GM12875 (cell line): Measurements from ENCODE around the gene SLC9A8.

Source experiments
- H3K4me3 ChIP-seq: one replicate; pipeline ENCODE4 v1.5.1; 2011; ENCODE audit warnings: low read depth, low read length, control low read depth
- TF ChIP-seq, protein P1 (sequence below): IDR thresholded peaks from 2 replicates; pipeline ENCODE4 v1.5.1; 2011; ENCODE audit warnings: low read depth, mild to moderate bottlenecking, control low read depth, inconsistent platforms, low read length, moderate library complexity, borderline replicate concordance; ENCODE audit not compliant: insufficient read depth

SLC9A8 gene

DNA sequence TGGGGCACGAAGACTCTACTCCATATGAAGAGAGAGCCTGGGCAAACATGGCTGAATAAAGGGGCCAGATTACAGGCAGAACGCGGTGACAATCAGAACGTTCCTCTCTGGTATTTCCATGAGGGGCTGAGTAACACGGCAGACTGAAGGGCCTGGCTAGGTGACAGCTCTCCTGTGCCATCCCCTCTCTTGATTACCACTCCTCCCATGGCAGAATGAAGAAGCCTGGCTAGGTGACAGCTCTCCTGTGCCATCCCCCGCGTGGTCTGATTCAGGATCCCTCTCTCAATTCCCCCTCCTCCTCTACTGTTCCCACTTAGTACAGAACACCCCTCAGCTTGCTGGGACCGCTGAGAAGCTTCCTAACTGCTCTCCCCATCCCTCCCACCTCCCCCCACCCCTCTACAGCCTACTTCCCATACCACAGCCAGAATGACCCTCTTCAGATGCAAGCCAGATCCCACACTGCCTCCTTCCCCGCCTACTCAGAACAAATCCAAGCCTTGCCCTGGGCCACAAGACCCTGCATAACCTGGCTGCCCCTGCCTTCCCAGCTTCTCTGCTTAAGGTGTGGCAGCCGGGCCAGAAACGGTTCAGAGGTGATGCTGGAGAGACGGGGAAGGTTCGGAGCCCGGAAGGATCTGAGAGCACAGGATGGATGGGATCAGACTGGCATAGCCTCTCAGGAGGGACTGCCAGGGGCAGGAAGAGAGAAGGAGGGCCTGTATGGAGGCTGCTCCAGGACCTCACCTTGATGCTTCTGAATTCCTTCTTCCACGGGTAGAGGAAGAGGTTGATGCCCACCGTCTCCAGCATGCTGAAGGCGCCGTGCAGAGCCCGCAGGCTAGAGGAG, 95.0 kb downstream of the SLC9A8 start:
- TF ChIP-seq, protein P1, sequence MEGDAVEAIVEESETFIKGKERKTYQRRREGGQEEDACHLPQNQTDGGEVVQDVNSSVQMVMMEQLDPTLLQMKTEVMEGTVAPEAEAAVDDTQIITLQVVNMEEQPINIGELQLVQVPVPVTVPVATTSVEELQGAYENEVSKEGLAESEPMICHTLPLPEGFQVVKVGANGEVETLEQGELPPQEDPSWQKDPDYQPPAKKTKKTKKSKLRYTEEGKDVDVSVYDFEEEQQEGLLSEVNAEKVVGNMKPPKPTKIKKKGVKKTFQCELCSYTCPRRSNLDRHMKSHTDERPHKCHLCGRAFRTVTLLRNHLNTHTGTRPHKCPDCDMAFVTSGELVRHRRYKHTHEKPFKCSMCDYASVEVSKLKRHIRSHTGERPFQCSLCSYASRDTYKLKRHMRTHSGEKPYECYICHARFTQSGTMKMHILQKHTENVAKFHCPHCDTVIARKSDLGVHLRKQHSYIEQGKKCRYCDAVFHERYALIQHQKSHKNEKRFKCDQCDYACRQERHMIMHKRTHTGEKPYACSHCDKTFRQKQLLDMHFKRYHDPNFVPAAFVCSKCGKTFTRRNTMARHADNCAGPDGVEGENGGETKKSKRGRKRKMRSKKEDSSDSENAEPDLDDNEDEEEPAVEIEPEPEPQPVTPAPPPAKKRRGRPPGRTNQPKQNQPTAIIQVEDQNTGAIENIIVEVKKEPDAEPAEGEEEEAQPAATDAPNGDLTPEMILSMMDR = no peak
- H3K4me3 ChIP-seq = no peak overlapping the region

DNA sequence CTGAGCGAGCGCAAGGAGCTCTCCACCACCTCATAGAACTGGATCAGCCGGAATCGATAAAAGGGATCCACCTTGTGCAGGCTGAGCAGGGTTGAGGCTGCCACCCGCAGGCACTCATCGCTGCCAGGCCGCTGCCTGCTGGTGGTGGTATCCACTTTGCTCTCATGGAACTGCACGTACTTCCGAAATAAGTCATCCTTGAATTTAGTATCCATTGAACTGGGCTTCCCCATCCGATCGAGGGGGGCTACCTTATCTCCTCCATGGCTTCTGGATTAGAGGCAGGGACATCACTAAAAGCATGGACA, 95.6 kb downstream of the SLC9A8 start:
- H3K4me3 ChIP-seq = no peak overlapping the region
- TF ChIP-seq, protein P1 = no peak

DNA sequence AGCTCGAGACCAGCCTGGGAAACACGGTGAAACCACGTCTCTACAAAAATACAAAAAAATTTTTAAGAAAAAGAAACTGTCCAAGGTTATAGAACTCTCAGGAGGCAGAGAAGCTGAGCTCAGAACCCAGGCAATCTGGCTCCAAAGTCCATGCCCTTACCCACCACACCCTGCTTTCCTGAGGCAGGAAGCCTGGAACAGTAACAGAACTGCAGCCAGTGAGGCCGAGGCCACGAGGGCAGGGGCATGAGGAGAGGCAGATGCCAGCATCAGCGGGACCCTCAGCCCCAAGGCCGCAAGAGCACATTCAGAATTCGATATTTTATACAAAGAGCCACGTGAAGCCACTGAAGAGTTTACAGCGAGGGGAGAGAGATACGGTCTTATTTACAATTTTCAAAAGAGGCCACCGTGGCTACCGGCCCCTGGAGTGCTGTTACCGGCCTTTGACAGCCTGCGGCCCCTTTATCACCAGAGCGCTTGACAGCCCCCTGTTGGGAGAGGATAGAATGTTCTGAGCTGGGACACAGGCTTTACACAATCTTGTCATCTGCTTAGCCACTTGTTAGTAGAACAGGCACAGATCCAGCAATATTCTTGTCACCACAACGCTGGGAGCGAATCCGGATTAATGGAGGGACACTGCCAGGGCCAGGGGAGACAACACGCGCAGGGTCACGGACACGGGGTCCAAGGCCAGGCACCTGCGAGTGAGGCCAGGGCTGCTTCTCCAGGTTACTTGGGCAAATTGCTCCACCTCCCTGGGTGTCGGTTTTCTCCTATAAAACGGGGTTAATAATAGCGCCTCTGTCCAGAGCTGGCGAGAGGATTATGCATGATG, 97.1 kb downstream of the SLC9A8 start:
- no peak overlapping the region for H3K4me3 ChIP-seq
- TF ChIP-seq, protein P1 = no peak

DNA sequence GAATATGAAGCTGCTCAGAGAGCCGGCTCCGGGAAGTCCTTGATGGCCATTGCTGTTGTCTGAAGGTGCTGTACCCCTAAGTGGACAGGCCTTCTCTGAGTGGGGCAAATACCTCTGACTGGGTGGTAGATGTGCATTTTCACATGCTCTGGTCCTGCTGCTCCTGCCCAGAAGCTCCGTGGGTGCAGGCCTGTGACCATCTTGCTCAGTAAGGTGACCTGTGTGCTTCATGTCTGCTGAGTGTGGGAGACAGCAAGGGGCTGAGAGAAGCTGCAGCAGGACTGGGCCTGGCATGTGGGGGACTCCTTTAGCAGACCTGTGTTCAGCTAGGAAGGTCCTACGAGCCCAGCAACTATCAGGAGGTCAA, 97.7 kb downstream of the SLC9A8 start:
- TF ChIP-seq, protein P1 = no peak

DNA sequence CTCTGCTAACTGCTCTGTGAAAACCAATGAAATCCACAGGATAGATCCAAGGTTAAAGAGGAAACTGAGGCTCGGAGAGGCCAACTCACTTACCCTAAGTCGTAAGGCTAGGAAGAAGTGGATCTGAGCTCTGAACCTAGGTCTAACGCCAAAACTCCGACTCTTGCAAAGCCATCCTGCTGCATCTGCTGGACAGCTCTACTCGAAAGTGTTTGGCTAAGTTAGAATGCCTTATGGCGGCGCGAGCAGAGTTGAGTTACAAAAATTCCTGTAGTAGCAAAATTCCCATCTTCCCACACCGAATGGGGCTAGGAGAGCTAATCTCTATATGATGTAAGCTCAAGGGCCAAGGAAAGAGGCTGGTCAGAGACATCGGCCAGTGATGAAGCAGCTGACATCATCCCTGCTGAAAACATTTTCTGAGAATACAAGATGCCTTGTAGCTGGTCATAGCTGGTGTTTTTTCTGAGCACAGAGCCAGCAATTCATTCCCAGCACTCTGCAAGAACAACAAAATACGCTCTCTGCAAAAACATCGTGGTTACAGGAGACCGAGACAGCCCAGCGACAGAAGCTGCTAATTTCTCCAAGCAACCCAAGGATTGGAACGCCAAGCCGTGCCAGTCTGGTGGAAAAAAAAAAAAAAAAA, 100.9 kb downstream of the SLC9A8 start:
- TF ChIP-seq, protein P1 = no peak
- no peak overlapping the region for H3K4me3 ChIP-seq

More for the DNA sequence above, 97.7 kb downstream of the SLC9A8 start:
- no peak overlapping the region for H3K4me3 ChIP-seq

DNA sequence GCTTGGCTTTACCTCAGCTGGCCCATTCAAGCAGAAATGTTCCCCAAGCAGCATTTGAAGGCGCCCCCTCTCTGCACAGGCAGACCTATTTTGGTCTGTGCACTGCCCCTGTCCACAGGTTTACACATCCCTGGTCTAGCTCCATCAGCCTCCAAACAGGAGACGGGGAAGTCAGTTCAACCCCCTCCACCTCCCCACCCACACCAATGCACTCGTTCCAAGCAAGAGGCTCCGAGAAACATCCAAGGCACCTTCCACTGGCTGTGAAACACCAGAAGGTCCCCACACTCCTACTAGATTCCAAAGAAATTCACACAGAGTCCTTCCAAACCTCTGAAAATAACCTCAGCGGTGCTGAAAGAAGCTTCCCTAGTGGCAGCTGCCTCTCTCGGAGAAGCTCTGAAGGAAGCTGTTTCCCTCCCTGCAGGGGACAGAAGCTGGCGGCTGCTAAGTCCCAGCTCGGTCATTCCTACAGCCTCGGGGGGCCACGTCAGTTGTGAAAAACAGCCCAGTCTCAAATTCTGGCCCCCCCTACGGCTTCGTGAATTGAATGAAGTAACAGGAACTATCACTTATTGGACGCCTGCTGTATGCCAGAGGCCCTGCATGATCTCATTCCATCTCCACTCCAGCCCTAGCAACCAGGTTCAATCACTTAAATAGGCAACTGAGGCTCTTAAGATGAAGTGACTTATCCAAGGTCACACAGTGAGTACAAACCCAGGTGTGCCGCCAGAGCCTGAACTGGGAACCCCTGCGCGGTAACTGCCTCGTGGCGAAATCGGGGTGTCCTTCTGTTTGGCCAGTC, 101.9 kb downstream of the SLC9A8 start:
- TF ChIP-seq, protein P1 = no peak
- peak overlapping the region; percentile 77 for H3K4me3 ChIP-seq
